MM.1S (cell line): Measurements from ENCODE around the gene MAS1L.

Experiments used
- DNase-seq: peaks from one replicate; pipeline ENCODE4 v3.0.0-alpha.2; 2015
- H2AFZ ChIP-seq: fragments of 300-600 bp; sonication (generic); 2 replicates; pipeline ENCODE4 v1.6.0; 2016; ENCODE audit warnings: antibody characterized with exemption, low read length
- H3F3A ChIP-seq: fragments of 300-600 bp; sonication (generic); 2 replicates; pipeline ENCODE4 v1.6.1; 2016; ENCODE audit warnings: mild to moderate bottlenecking, antibody characterized with exemption, low read length, moderate library complexity, mixed read lengths; ENCODE audit not compliant: insufficient read depth
- H3K27ac ChIP-seq: fragments of 300-600 bp; sonication (generic); 2 replicates; pipeline ENCODE4 v1.5.1; 2016; ENCODE audit warnings: mild to moderate bottlenecking, low read length
- H3K27me3 ChIP-seq: fragments of 300-600 bp; sonication (generic); replicated peaks from 2 replicates; pipeline ENCODE4 v1.6.0; 2016; ENCODE audit warnings: low read length; ENCODE audit not compliant: insufficient read depth
- H3K36me3 ChIP-seq: fragments of 300-600 bp; sonication (generic); replicated peaks from 2 replicates; pipeline ENCODE4 v1.6.1; 2016; ENCODE audit warnings: mild to moderate bottlenecking, low read length, mixed read lengths; ENCODE audit not compliant: insufficient read depth
- H3K4me1 ChIP-seq: fragments of 300-600 bp; sonication (generic); 2 replicates; pipeline ENCODE4 v1.6.1; 2016; ENCODE audit warnings: low read length, mixed read lengths
- H3K4me2 ChIP-seq: fragments of 300-600 bp; sonication (generic); 2 replicates; pipeline ENCODE4 v1.6.0; 2016; ENCODE audit warnings: low read depth, low read length
- H3K4me3 ChIP-seq: fragments of 300-600 bp; sonication (generic); 2 replicates; pipeline ENCODE4 v1.5.1; 2016; ENCODE audit warnings: low read length, mixed read lengths
- H3K79me2 ChIP-seq: fragments of 300-600 bp; sonication (generic); 2 replicates; pipeline ENCODE4 v1.6.1; 2016; ENCODE audit warnings: mixed run types, low read length, mixed read lengths
- H3K9ac ChIP-seq: fragments of 300-600 bp; sonication (generic); 2 replicates; pipeline ENCODE4 v1.6.1; 2016; ENCODE audit warnings: low read length, mixed read lengths
- H3K9me2 ChIP-seq: fragments of 300-600 bp; sonication (generic); replicated peaks from 2 replicates; pipeline ENCODE4 v1.6.1; 2016; ENCODE audit warnings: mild to moderate bottlenecking, low read length, mixed read lengths; ENCODE audit not compliant: insufficient read depth
- H3K9me3 ChIP-seq: fragments of 300-600 bp; sonication (generic); replicated peaks from 2 replicates; pipeline ENCODE4 v1.6.1; 2016; ENCODE audit warnings: mild to moderate bottlenecking, low read length, mixed read lengths; ENCODE audit not compliant: insufficient read depth
- H4K20me1 ChIP-seq: fragments of 300-600 bp; sonication (generic); 2 replicates; pipeline ENCODE4 v1.6.1; 2016; ENCODE audit warnings: mild to moderate bottlenecking, low read length, moderate library complexity, mixed read lengths; ENCODE audit not compliant: insufficient read depth
- EZH2 ChIP-seq: fragments of 300-600 bp; sonication (generic); optimal IDR thresholded peaks from 2 replicates; pipeline ENCODE3; 2017; ENCODE audit warnings: low read depth, mild to moderate bottlenecking, antibody characterized with exemption, low read length, mixed read lengths
- EZH2phosphoT487 ChIP-seq: fragments of 300-600 bp; sonication (generic); IDR thresholded peaks from 2 replicates; pipeline ENCODE4 v1.6.1; 2018; ENCODE audit warnings: antibody characterized with exemption, low read length
- TF ChIP-seq, protein P1 (sequence below): fragments of 300-600 bp; sonication (generic); IDR thresholded peaks from 2 replicates; pipeline ENCODE4 v1.5.1; 2016; ENCODE audit warnings: antibody characterized with exemption, low read length, mixed read lengths

The MAS1L gene

GRCh38 chr6:29487660-29488059 lies at the start of gene MAS1L:
Gene MAS1L, minus strand, starts transcription at chr6:29487956. Its CDS starts 54 bp downstream, at chr6:29487902.
- no peak within 1 kb of the TSS for H2AFZ ChIP-seq

DNA sequence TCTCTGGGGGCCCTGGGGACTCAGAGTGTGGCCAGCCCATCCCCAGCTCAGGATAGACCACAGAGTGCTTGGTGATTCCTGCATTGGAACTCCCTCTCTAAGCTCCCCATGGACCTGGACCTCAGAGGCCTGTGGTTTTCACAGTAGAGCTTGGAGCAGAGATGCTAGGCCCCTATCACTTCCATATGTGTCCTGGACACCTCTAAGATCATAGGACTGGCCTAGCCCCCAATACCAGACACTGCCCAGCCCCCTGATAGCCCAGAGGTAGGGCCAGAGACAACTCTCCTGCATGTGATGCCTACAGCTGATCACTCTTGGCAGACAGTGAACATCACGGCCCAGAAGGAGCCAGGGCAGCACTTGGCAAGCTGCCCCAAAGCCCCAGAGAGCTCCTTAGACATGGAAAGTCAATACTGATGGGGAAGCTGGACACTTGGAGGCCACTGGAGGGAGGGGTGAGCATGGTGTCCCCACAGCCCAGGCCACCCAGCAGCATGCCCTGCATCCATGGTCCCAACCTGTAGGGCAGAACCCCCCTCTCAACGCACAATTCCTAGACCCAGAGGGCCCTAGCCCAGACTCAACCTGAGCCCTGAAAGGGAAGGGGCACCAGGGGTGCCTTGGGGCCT lies 44.7 kb upstream of the MAS1L start:
- no peak overlapping the region for H2AFZ ChIP-seq
- H4K20me1 ChIP-seq = no peaks in the 10 kb centered on the region
- H3K4me1 ChIP-seq = no peaks in the 10 kb centered on the region
- DNase-seq = no peak
- no peak overlapping the region for H3K4me2 ChIP-seq
- H3K9me3 ChIP-seq = no peaks in the 10 kb centered on the region
- H3K27me3 ChIP-seq = no peaks in the 10 kb centered on the region
- H3K9ac ChIP-seq = no peak overlapping the region
- no peaks in the 10 kb centered on the region for H3K9me2 ChIP-seq
- no peaks in the 10 kb centered on the region for H3K36me3 ChIP-seq
- H3K79me2 ChIP-seq = no peaks in the 10 kb centered on the region
- TF ChIP-seq EZH2phosphoT487 = no peak
- TF ChIP-seq, protein P1, sequence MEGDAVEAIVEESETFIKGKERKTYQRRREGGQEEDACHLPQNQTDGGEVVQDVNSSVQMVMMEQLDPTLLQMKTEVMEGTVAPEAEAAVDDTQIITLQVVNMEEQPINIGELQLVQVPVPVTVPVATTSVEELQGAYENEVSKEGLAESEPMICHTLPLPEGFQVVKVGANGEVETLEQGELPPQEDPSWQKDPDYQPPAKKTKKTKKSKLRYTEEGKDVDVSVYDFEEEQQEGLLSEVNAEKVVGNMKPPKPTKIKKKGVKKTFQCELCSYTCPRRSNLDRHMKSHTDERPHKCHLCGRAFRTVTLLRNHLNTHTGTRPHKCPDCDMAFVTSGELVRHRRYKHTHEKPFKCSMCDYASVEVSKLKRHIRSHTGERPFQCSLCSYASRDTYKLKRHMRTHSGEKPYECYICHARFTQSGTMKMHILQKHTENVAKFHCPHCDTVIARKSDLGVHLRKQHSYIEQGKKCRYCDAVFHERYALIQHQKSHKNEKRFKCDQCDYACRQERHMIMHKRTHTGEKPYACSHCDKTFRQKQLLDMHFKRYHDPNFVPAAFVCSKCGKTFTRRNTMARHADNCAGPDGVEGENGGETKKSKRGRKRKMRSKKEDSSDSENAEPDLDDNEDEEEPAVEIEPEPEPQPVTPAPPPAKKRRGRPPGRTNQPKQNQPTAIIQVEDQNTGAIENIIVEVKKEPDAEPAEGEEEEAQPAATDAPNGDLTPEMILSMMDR = no peak
- TF ChIP-seq EZH2 = no peak
- no peak overlapping the region for H3K4me3 ChIP-seq
- no peaks in the 10 kb centered on the region for H3F3A ChIP-seq
- H3K27ac ChIP-seq = no peak overlapping the region

More at GRCh38 chr6:29487660-29488059, at the start of gene MAS1L:
- H3K9ac ChIP-seq = no peak within 1 kb of the TSS
- no peaks in the 10 kb centered on the region for H3K27me3 ChIP-seq
- no peaks in the 10 kb centered on the region for H3K36me3 ChIP-seq
- H3K4me1 ChIP-seq = no peaks in the 10 kb centered on the region
- DNase-seq = no peak
- TF ChIP-seq, protein P1 = no peak
- TF ChIP-seq EZH2phosphoT487 (no peak), EZH2 (no peak)
- H4K20me1 ChIP-seq = no peaks in the 10 kb centered on the region
- no peaks in the 10 kb centered on the region for H3K9me3 ChIP-seq
- no peak within 1 kb of the TSS for H3K27ac ChIP-seq
- H3K9me2 ChIP-seq = no peaks in the 10 kb centered on the region
- H3K79me2 ChIP-seq = no peaks in the 10 kb centered on the region
- H3K4me3 ChIP-seq = no peak within 1 kb of the TSS
- no peak within 1 kb of the TSS for H3K4me2 ChIP-seq
- no peaks in the 10 kb centered on the region for H3F3A ChIP-seq

- Histone ChIP-seq H3K27me3 (no peaks in the 10 kb centered on the region), H3K79me2 (no peaks in the 10 kb centered on the region), H3K9me2 (no peaks in the 10 kb centered on the region), H3K9ac (no peak overlapping the region), H3F3A (no peaks in the 10 kb centered on the region), H3K9me3 (no peaks in the 10 kb centered on the region), H3K27ac (no peak overlapping the region), H4K20me1 (no peaks in the 10 kb centered on the region), H2AFZ (no peak overlapping the region), H3K36me3 (no peaks in the 10 kb centered on the region), H3K4me1 (no peaks in the 10 kb centered on the region), H3K4me3 (no peak overlapping the region), H3K4me2 (no peak overlapping the region)
- DNase-seq = no peak
- TF ChIP-seq EZH2 = no peak
- TF ChIP-seq, protein P1 = no peak
- TF ChIP-seq EZH2phosphoT487 = no peak
Measured at GRCh38 chr6:29531668-29532067, 43.9 kb upstream of the MAS1L start.
